GM19468 (cell line): ENCODE results near the gene AIRE.
"Not testable (repeated sequence)": the region's sequence is repeated elsewhere in the genome, so short reads cannot be mapped to it uniquely, and the experiment has no call there.

Experiments
- ATAC-seq: cut with Tn5 transposase; IDR thresholded peaks from one replicate; pipeline ENCODE4 v1.9.1; 2021; ENCODE audit warnings: mild to moderate bottlenecking, moderate library complexity, moderate number of reproducible peaks; ENCODE audit not compliant: unreplicated experiment; ENCODE audit errors: extremely low read depth

Gene AIRE

GRCh38 chr21:44291078-44291935 is 5.6 kb downstream of the AIRE start:
- no peak for ATAC-seq

GRCh38 chr21:44291936-44292811 is 6.5 kb downstream of the AIRE start:
- ATAC-seq = no peak

GRCh38 chr21:44292812-44293195 is 7.1 kb downstream of the AIRE start:
- ATAC-seq = no peak

- ATAC-seq = no peak
Observed at GRCh38 chr21:44293551-44294231, 8.0 kb downstream of the AIRE start.

GRCh38 chr21:44294391-44295162 is 8.9 kb downstream of the AIRE start:
- no peak for ATAC-seq

GRCh38 chr21:44295163-44295573 is 9.5 kb downstream of the AIRE start:
- no peak for ATAC-seq

- no peak for ATAC-seq
Observed at GRCh38 chr21:44295646-44296045, 10.0 kb downstream of the AIRE start.

- no peak for ATAC-seq
Observed at GRCh38 chr21:44296103-44296519, 10.4 kb downstream of the AIRE start.

GRCh38 chr21:44296916-44297315 is 11.2 kb downstream of the AIRE start:
- no peak for ATAC-seq

- ATAC-seq = no peak
Observed at GRCh38 chr21:44297525-44298290, 12.0 kb downstream of the AIRE start.

GRCh38 chr21:44298301-44298700 is 12.6 kb downstream of the AIRE start:
- no peak for ATAC-seq

GRCh38 chr21:44299085-44299457 is 13.4 kb downstream of the AIRE start:
- ATAC-seq = no peak

- ATAC-seq = peak; percentile 15
Observed at GRCh38 chr21:44299458-44300261, 14.0 kb downstream of the AIRE start, which contains the start of gene PFKL. Gene PFKL (plus strand): TSS chr21:44300053. CDS start chr21:44300106, 53 bp downstream.

GRCh38 chr21:44300262-44300959 is 14.7 kb downstream of the AIRE start:
- ATAC-seq = peak; percentile 17

- ATAC-seq = no peak
Observed at GRCh38 chr21:44301141-44301540, 15.5 kb downstream of the AIRE start.

- ATAC-seq = no peak
Observed at GRCh38 chr21:44301961-44302406, 16.3 kb downstream of the AIRE start.

GRCh38 chr21:44302573-44303401 is 17.1 kb downstream of the AIRE start:
- ATAC-seq = not testable (repeated sequence)
